Small intestine (tissue), 7 donors: ENCODE measurements around the gene ZNF512B. TPM values are rescaled to one million over a fixed set of nuclear protein-coding genes. Genes with fewer than 3 reads are reported as not detected.
"Not testable (repeated sequence)": the region's sequence is repeated elsewhere in the genome, so short reads cannot be mapped to it uniquely, and the experiment has no call there.

ENCODE experiments used
- DNase-seq, 2 donors: peaks; one replicate each; pipeline versions ENCODE4 v3.0.0 to v3.0.0-alpha.2; 2013
- FAIRE-seq: peaks from 2 replicates; lab custom pipeline; 2012; peaks lifted over from hg19 to GRCh38; lab: Jason Lieb, UNC
- H3K27ac ChIP-seq, 3 donors: one replicate each; pipeline ENCODE4 v1.5.1; 2013; ENCODE audit warnings: low read length in 2 of 3, mild to moderate bottlenecking in 2 of 3, control low read depth in 1 of 3, inconsistent platforms in 1 of 3, low read depth in 1 of 3, moderate library complexity in 1 of 3
- H3K27me3 ChIP-seq, 3 donors: one replicate each; pipeline ENCODE4 v1.6.1; 2013; ENCODE audit warnings: low read length in 3 of 3, inconsistent platforms in 1 of 3; ENCODE audit not compliant: control insufficient read depth in 3 of 3, insufficient read depth in 3 of 3
- H3K36me3 ChIP-seq, 3 donors: one replicate each; pipeline ENCODE4 v1.6.1; 2013; ENCODE audit warnings: low read length in 3 of 3, inconsistent platforms in 1 of 3, low read depth in 1 of 3, mild to moderate bottlenecking in 1 of 3, moderate library complexity in 1 of 3; ENCODE audit not compliant: control insufficient read depth in 3 of 3, insufficient read depth in 2 of 3
- H3K4me1 ChIP-seq, 3 donors: one replicate each; pipeline ENCODE4 v1.6.1; 2013; ENCODE audit warnings: low read length in 2 of 3, inconsistent platforms in 1 of 3, low read depth in 1 of 3, mild to moderate bottlenecking in 1 of 3, moderate library complexity in 1 of 3; ENCODE audit not compliant: control insufficient read depth in 3 of 3, insufficient read depth in 2 of 3
- H3K4me3 ChIP-seq, 3 donors: one replicate each; pipeline ENCODE4 v1.5.1; 2013; ENCODE audit warnings: low read length in 3 of 3, control low read depth in 1 of 3, inconsistent platforms in 1 of 3, low read depth in 1 of 3, mild to moderate bottlenecking in 1 of 3, moderate library complexity in 1 of 3
- H3K9me3 ChIP-seq, 2 donors: one replicate each; pipeline ENCODE4 v1.6.1; 2013; ENCODE audit warnings: low read depth in 1 of 2, low read length in 1 of 2; ENCODE audit not compliant: control insufficient read depth in 2 of 2, insufficient read depth in 1 of 2
- WGBS, 3 donors: extraction: QIAGEN DNeasy Blood & Tissue Kit; methylation state at CpG; one replicate each; pipeline ENCODE4 v1.1.7; 2013; 5-methylcytosine and 5-hydroxymethylcytosine counted together
- polyA plus RNA-seq, 4 donors: library from polyadenylated mRNA; stranded (reverse) in 3 of 4; unstranded in 1 of 4; fragments of 200-250 nt in 3 of 4; fragments of 120-200 nt in 1 of 4; gene quantifications; one replicate each; pipeline versions ENCODE4 v1.2.1 to v1.2.3, GENCODE V29; 2013
- donor health status: healthy with polysubstance abuse.
- donor health status: control.
- donor health status: control.
- donor health status: Bipolar disorder and iron deficiency.
- donor health status: healthy.

Gene ZNF512B
- polyA plus RNA-seq, 4 donors: 2.5 to 5.0 (median 3.6) TPM

- WGBS, 3 donors: 3 to 7% (median 7%) methylated on average over 27 to 52 of the region's 52 CpGs
- no peak for FAIRE-seq
These were observed 10.0 kb upstream of the ZNF512B start, which contains the start of gene SAMD10 for GRCh38 chr20:63979557-63980316. SAMD10 (minus strand) TSS chr20:63979642; CDS start chr20:63979467, 175 bp downstream.

GRCh38 chr20:63979229-63979556 lies 9.5 kb upstream of the ZNF512B start:
- Histone ChIP-seq H3K36me3 (peaks cover 0 to 27% (median 2%) of the 10 kb centered on the region in 3 donors), H3K4me1 (peaks cover 2 to 21% (median 10%) of the 10 kb centered on the region in 3 donors), H3K4me3 (peak overlapping the region; percentile 55 to 78 (median 72)), H3K27ac (peak overlapping the region; percentile 53 to 76 (median 61)), H3K27me3 (no peaks in the 10 kb centered on the region), H3K9me3 (no peaks in the 10 kb centered on the region)
- 0 to 1% (median 1%) methylated on average over 20 to 47 of the region's 47 CpGs for WGBS, 3 donors
- no peak for DNase-seq
- FAIRE-seq: no peak

More at GRCh38 chr20:63979557-63980316, 10.0 kb upstream of the ZNF512B start, which contains the start of gene SAMD10:
- H3K27me3 ChIP-seq: no peaks in the 10 kb centered on the region
- H3K9me3 ChIP-seq: no peaks in the 10 kb centered on the region
- H3K4me3 ChIP-seq: peak within 1 kb of the TSS; percentile 55 to 87 (median 78)
- H3K27ac ChIP-seq: peak within 1 kb of the TSS; percentile 61 to 76 (median 66)
- peaks cover 2 to 21% (median 10%) of the 10 kb centered on the region in 3 donors for H3K4me1 ChIP-seq
- DNase-seq: peak; percentile 44 to 66
- H3K36me3 ChIP-seq: peaks cover 0 to 28% (median 2%) of the 10 kb centered on the region in 3 donors

- peaks cover 2 to 21% (median 10%) of the 10 kb centered on the region in 3 donors for H3K4me1 ChIP-seq
These were observed 8.8 kb upstream of the ZNF512B start for GRCh38 chr20:63978319-63979228.

DNA sequence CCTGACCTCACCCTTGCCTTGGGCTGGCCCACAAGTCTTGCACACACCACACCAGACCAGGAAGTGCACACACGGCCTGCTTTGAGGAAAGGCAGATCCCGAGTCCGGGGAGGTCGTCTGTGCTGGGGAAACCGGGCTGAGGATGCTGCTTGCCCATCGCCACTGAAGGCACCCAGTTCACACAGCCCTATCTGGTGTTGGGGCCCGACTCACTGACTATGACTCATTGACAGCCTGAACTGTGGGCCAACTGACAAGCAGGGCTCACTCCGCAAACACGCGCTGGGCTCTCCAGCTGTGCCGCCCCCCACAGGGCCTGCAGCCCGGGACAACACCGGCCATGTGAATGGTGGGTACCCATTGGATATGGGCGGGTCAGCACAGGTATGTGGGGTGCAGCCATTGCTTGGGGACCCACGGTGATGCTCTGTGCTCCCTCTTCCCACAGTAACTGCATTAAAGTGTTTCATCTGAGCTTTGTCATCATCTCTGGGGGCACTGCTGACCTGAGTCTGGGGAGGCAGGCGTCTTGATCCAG lies 8.1 kb upstream of the ZNF512B start:
- H3K27ac ChIP-seq: peak overlapping the region in 1 of 3 donors; percentile 76
- peaks cover 2 to 21% (median 10%) of the 10 kb centered on the region in 3 donors for H3K4me1 ChIP-seq
- no peaks in the 10 kb centered on the region for H3K9me3 ChIP-seq
- no peak overlapping the region for H3K4me3 ChIP-seq
- DNase-seq (peak; percentile 29 to 46), FAIRE-seq (no peak)
- H3K27me3 ChIP-seq: no peaks in the 10 kb centered on the region
- peaks cover 0 to 17% (median 0%) of the 10 kb centered on the region in 3 donors for H3K36me3 ChIP-seq
- 50 to 69% (median 59%) methylated on average over 16 of the region's 16 CpGs for WGBS, 3 donors

More at GRCh38 chr20:63978319-63979228, 8.8 kb upstream of the ZNF512B start:
- H3K27ac ChIP-seq: peak overlapping the region; percentile 53 to 76 (median 61)
- WGBS, 3 donors: 8 to 9% (median 9%) methylated on average over 46 to 52 of the region's 52 CpGs
- peak overlapping the region; percentile 55 to 78 (median 72) for H3K4me3 ChIP-seq
- FAIRE-seq: no peak
- DNase-seq: peak; percentile 78 to 86
- no peaks in the 10 kb centered on the region for H3K9me3 ChIP-seq
- H3K27me3 ChIP-seq: no peaks in the 10 kb centered on the region
- peaks cover 0 to 21% (median 0%) of the 10 kb centered on the region in 3 donors for H3K36me3 ChIP-seq

DNA sequence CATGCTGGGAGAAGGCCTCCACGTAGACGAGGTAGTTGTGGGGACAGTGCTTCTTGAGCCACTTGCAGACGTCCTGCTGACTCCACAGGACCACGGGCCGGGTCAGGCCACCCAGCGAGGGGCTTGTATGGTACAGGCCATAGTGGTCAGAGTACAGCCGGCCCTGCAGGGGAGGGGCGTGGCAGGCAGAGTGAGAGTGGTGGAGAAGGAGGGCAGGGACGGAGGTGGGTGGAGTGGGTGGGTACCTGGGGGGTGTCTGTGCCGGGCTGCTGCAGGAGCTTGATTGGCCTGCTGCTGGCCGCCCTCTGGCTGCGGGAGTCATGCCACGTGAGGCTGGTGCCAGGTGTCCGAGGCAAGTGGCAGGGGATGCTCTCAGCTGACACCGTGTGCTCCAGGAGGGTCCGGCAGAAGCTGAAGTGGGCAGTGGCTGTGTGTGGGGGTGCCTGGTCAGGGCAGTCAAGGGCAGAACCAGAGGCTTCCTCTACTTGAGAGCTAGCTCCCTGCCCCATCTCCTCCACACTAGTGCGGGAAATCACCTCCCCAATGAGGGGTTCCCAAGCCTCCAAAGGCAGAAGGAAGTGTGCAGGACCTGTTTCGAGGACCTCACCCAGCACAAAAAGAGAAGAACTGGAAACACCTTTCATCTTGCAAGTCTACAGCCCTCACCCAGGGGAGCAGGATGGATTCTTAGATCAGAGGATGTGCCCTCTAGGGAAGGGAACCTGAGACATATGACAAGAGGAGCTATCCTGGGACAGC lies 7.4 kb upstream of the ZNF512B start:
- H3K4me3 ChIP-seq: no peak overlapping the region
- DNase-seq (no peak), FAIRE-seq (no peak)
- 89 to 93% (median 90%) methylated on average over 16 to 18 of the region's 18 CpGs for WGBS, 3 donors
- H3K4me1 ChIP-seq: peaks cover 2 to 21% (median 10%) of the 10 kb centered on the region in 3 donors
- peaks cover 0 to 16% (median 0%) of the 10 kb centered on the region in 3 donors for H3K36me3 ChIP-seq
- H3K27ac ChIP-seq: no peak overlapping the region
- no peaks in the 10 kb centered on the region for H3K9me3 ChIP-seq
- no peaks in the 10 kb centered on the region for H3K27me3 ChIP-seq

GRCh38 chr20:63976511-63976910 lies 6.8 kb upstream of the ZNF512B start:
- not testable (repeated sequence) for H3K4me3 ChIP-seq, H3K27me3 ChIP-seq, FAIRE-seq, H3K9me3 ChIP-seq, DNase-seq, H3K27ac ChIP-seq
- WGBS, 3 donors: 90 to 94% (median 91%) methylated on average over 7 of the region's 7 CpGs
- Histone ChIP-seq H3K36me3 (peaks cover 0 to 16% (median 0%) of the 10 kb centered on the region in 3 donors), H3K4me1 (peaks cover 0 to 17% (median 4%) of the 10 kb centered on the region in 3 donors)

DNA sequence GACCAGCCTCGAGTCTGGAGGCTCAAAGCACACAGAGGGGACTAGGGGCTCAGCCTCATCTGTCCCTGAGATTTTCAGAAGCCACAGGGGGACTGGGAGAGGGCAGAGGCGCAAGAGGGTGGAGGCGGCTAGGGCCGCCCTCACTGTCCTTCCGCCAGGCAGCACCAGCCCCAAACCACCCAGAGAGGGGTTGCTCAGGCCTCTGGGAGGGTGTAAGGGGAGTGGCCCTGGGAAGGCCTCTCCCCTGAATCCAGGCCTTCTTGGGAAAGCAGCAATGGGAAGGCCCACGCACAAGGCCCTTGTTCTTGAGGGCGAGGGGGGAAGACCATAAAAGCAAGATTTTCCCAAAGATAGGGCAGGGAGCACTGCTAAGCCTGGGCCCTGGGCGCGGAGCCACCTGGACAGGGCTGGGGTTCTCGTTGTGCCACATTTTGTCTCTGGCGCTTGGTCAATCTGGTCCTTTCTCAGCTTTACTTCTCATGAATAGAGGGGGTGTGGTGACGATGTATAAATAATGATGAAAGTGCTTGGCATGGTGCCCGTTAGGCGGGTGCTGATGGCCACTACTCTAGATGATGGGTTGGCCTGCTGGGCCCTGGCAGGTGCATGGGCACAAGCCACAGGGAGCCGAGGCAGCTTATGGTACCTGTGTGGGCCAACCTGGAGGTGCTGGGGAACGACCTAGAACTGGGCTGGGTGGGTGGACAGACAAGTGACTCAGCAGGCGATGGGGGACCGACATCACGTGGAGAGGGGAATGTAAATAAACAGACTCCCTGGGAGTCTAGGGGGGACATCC lies 4.9 kb upstream of the ZNF512B start:
- no peak for FAIRE-seq
- Histone ChIP-seq H3K27ac (no peak overlapping the region), H3K4me3 (no peak overlapping the region), H3K9me3 (no peaks in the 10 kb centered on the region), H3K4me1 (peaks cover 0 to 9% (median 0%) of the 10 kb centered on the region in 3 donors), H3K27me3 (peaks cover 0 to 7% (median 0%) of the 10 kb centered on the region in 3 donors), H3K36me3 (peaks cover 0 to 16% (median 0%) of the 10 kb centered on the region in 3 donors)
- 70 to 73% (median 71%) methylated on average over 18 to 19 of the region's 19 CpGs for WGBS, 3 donors
- DNase-seq: no peak
